HEK293 (cell line): ENCODE results near the gene PRPF19.

Source experiments
- GFI1B ChIP-seq: fragments of 450-650 bp; formaldehyde crosslinking; IDR thresholded peaks from 2 replicates; pipeline ENCODE4 v1.5.1; 2016; ENCODE audit warnings: missing biosample characterization, missing genetic modification characterization
- GLIS1 ChIP-seq: fragments of 450-650 bp; formaldehyde crosslinking; IDR thresholded peaks from 2 replicates; pipeline ENCODE4 v1.5.1; 2016; ENCODE audit warnings: missing biosample characterization, missing genetic modification characterization
- ZBTB26 ChIP-seq: fragments of 450-650 bp; formaldehyde crosslinking; optimal IDR thresholded peaks from 2 replicates; pipeline ENCODE3; 2016; ENCODE audit warnings: missing biosample characterization, mild to moderate bottlenecking, missing genetic modification characterization
- ZFP3 ChIP-seq: fragments of 450-650 bp; formaldehyde crosslinking; IDR thresholded peaks from 2 replicates; pipeline ENCODE4 v1.5.1; 2016; ENCODE audit warnings: low read depth, missing biosample characterization, missing genetic modification characterization
- ZNF140 ChIP-seq: fragments of 450-650 bp; formaldehyde crosslinking; IDR thresholded peaks from 2 replicates; pipeline ENCODE4 v1.5.1; 2016; ENCODE audit warnings: missing biosample characterization, missing genetic modification characterization
- ZNF2 ChIP-seq: fragments of 450-650 bp; formaldehyde crosslinking; IDR thresholded peaks from 2 replicates; pipeline ENCODE4 v1.5.1; 2016; ENCODE audit warnings: missing biosample characterization, missing genetic modification characterization
- ZNF211 ChIP-seq: fragments of 450-650 bp; formaldehyde crosslinking; IDR thresholded peaks from 2 replicates; pipeline ENCODE4 v1.5.1; 2016; ENCODE audit warnings: low read depth, missing biosample characterization, missing genetic modification characterization
- ZNF221 ChIP-seq: fragments of 450-650 bp; formaldehyde crosslinking; IDR thresholded peaks from 2 replicates; pipeline ENCODE4 v1.5.1; 2017; ENCODE audit warnings: missing biosample characterization, missing genetic modification characterization, borderline replicate concordance
- ZNF24 ChIP-seq: fragments of 450-650 bp; formaldehyde crosslinking; IDR thresholded peaks from 2 replicates; pipeline ENCODE4 v1.5.1; 2016; ENCODE audit warnings: missing biosample characterization, missing genetic modification characterization
- ZNF266 ChIP-seq: fragments of 450-650 bp; formaldehyde crosslinking; IDR thresholded peaks from 2 replicates; pipeline ENCODE4 v1.5.1; 2016; ENCODE audit warnings: missing biosample characterization, missing genetic modification characterization, low read depth
- ZNF311 ChIP-seq: fragments of 450-650 bp; formaldehyde crosslinking; IDR thresholded peaks from 2 replicates; pipeline ENCODE4 v1.5.1; 2017; ENCODE audit warnings: missing biosample characterization, missing genetic modification characterization, borderline replicate concordance
- ZNF350 ChIP-seq: fragments of 450-650 bp; formaldehyde crosslinking; IDR thresholded peaks from 2 replicates; pipeline ENCODE4 v1.5.0; 2017; ENCODE audit warnings: missing biosample characterization, mild to moderate bottlenecking, missing genetic modification characterization
- ZNF398 ChIP-seq: fragments of 450-650 bp; formaldehyde crosslinking; IDR thresholded peaks from 2 replicates; pipeline ENCODE4 v1.5.1; 2017; ENCODE audit warnings: missing biosample characterization, missing genetic modification characterization
- ZNF416 ChIP-seq: fragments of 450-650 bp; formaldehyde crosslinking; IDR thresholded peaks from 2 replicates; pipeline ENCODE4 v1.5.1; 2016; ENCODE audit warnings: missing biosample characterization, missing genetic modification characterization
- ZNF510 ChIP-seq: fragments of 450-650 bp; formaldehyde crosslinking; IDR thresholded peaks from 2 replicates; pipeline ENCODE4 v1.5.1; 2018; ENCODE audit warnings: mild to moderate bottlenecking, missing genetic modification characterization, missing biosample characterization; ENCODE audit not compliant: insufficient replicate concordance
- ZNF645 ChIP-seq: fragments of 450-650 bp; formaldehyde crosslinking; IDR thresholded peaks from 2 replicates; pipeline ENCODE4; 2016; ENCODE audit warnings: missing biosample characterization, missing genetic modification characterization
- ZNF660 ChIP-seq: fragments of 450-650 bp; IDR thresholded peaks from 2 replicates; pipeline ENCODE4 v1.5.1; 2018; ENCODE audit warnings: missing biosample characterization, mild to moderate bottlenecking, missing genetic modification characterization
- ZNF692 ChIP-seq: fragments of 450-650 bp; formaldehyde crosslinking; IDR thresholded peaks from 2 replicates; pipeline ENCODE4 v1.5.1; 2016; ENCODE audit warnings: missing biosample characterization, missing genetic modification characterization
- ZNF701 ChIP-seq: fragments of 450-650 bp; formaldehyde crosslinking; IDR thresholded peaks from 2 replicates; pipeline ENCODE4 v1.5.1; 2016; ENCODE audit warnings: missing biosample characterization, missing genetic modification characterization
- TF ChIP-seq, protein P1 (sequence below): fragments of 450-650 bp; formaldehyde crosslinking; IDR thresholded peaks from 2 replicates; pipeline ENCODE4 v1.5.1; 2016; ENCODE audit warnings: missing biosample characterization, missing genetic modification characterization
- TF ChIP-seq, protein P2 (sequence below): fragments of 450-650 bp; IDR thresholded peaks from 2 replicates; pipeline ENCODE4 v1.5.1; 2018; ENCODE audit warnings: missing biosample characterization, missing genetic modification characterization
- TF ChIP-seq, protein P3 (sequence below): fragments of 450-650 bp; formaldehyde crosslinking; IDR thresholded peaks from 2 replicates; pipeline ENCODE4 v1.5.1; 2016; ENCODE audit warnings: missing biosample characterization, missing genetic modification characterization
- TF ChIP-seq, protein P4 (sequence below): fragments of 450-650 bp; formaldehyde crosslinking; IDR thresholded peaks from 2 replicates; pipeline ENCODE4 v1.5.1; 2017; ENCODE audit warnings: missing biosample characterization, missing genetic modification characterization

The PRPF19 gene

GRCh38 chr11:60841797-60842667, 64.4 kb downstream of the PRPF19 start, which contains the start of gene CCDC86 (continued):
- TF ChIP-seq, protein P1, sequence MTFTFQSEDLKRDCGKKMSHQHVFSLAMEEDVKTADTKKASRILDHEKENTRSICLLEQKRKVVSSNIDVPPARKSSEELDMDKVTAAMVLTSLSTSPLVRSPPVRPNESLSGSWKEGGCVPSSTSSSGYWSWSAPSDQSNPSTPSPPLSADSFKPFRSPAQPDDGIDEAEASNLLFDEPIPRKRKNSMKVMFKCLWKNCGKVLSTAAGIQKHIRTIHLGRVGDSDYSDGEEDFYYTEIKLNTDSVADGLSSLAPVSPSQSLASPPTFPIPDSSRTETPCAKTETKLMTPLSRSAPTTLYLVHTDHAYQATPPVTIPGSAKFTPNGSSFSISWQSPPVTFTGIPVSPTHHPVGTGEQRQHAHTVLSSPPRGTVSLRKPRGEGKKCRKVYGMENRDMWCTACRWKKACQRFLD (tag by site-specific recombination) = peak; percentile 60; the same call in 1 of the 2 replicates
- TF ChIP-seq ZNF221 (tag by site-specific recombination) = no peak
- TF ChIP-seq GLIS1 (tag by site-specific recombination) = peak; percentile 26; the same call in 1 of the 2 replicates
- peak; percentile 94 for TF ChIP-seq ZNF660
- no peak for TF ChIP-seq ZNF140
- TF ChIP-seq ZNF398 (tag by site-specific recombination) = peak; percentile 81
- TF ChIP-seq ZFP3 (tag by site-specific recombination) = no peak
- TF ChIP-seq, protein P2, sequence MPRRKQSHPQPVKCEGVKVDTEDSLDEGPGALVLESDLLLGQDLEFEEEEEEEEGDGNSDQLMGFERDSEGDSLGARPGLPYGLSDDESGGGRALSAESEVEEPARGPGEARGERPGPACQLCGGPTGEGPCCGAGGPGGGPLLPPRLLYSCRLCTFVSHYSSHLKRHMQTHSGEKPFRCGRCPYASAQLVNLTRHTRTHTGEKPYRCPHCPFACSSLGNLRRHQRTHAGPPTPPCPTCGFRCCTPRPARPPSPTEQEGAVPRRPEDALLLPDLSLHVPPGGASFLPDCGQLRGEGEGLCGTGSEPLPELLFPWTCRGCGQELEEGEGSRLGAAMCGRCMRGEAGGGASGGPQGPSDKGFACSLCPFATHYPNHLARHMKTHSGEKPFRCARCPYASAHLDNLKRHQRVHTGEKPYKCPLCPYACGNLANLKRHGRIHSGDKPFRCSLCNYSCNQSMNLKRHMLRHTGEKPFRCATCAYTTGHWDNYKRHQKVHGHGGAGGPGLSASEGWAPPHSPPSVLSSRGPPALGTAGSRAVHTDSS (tag by site-specific recombination) = no peak
- TF ChIP-seq ZNF24 (tag by site-specific recombination) = 0 out of 2 replicates have a peak, but pooled peaks have one; percentile 42
- TF ChIP-seq ZNF311 = no peak
- TF ChIP-seq ZNF211 (tag by site-specific recombination) = no peak
- no peak for TF ChIP-seq ZNF645 (tag by site-specific recombination)
- TF ChIP-seq ZBTB26 (tag by site-specific recombination) = peak; percentile 57
- no peak for TF ChIP-seq ZNF416 (tag by site-specific recombination)
- TF ChIP-seq ZNF510 (tag by site-specific recombination) = no peak
- TF ChIP-seq, protein P3, sequence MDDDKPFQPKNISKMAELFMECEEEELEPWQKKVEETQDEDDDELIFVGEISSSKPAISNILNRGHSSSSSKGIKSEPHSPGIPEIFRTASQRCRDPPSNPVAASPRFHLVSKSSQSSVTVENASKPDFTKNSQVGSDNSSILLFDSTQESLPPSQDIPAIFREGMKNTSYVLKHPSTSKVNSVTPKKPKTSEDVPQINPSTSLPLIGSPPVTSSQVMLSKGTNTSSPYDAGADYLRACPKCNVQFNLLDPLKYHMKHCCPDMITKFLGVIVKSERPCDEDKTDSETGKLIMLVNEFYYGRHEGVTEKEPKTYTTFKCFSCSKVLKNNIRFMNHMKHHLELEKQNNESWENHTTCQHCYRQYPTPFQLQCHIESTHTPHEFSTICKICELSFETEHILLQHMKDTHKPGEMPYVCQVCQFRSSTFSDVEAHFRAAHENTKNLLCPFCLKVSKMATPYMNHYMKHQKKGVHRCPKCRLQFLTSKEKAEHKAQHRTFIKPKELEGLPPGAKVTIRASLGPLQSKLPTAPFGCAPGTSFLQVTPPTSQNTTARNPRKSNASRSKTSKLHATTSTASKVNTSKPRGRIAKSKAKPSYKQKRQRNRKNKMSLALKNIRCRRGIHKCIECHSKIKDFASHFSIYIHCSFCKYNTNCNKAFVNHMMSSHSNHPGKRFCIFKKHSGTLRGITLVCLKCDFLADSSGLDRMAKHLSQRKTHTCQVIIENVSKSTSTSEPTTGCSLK (tag by site-specific recombination) = no peak
- TF ChIP-seq ZNF350 (tag by site-specific recombination) = no peak
- no peak for TF ChIP-seq ZNF2 (tag by site-specific recombination)
- no peak for TF ChIP-seq ZNF692 (tag by site-specific recombination)
- TF ChIP-seq, protein P4, sequence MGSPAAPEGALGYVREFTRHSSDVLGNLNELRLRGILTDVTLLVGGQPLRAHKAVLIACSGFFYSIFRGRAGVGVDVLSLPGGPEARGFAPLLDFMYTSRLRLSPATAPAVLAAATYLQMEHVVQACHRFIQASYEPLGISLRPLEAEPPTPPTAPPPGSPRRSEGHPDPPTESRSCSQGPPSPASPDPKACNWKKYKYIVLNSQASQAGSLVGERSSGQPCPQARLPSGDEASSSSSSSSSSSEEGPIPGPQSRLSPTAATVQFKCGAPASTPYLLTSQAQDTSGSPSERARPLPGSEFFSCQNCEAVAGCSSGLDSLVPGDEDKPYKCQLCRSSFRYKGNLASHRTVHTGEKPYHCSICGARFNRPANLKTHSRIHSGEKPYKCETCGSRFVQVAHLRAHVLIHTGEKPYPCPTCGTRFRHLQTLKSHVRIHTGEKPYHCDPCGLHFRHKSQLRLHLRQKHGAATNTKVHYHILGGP = no peak
- no peak for TF ChIP-seq ZNF266 (tag by site-specific recombination)
- no peak for TF ChIP-seq ZNF701 (tag by site-specific recombination)
- no peak for TF ChIP-seq GFI1B (tag by site-specific recombination)
